ENCODE results near the gene MAP3K13.

The MAP3K13 gene

GRCh38 chr3:185521349-185522138, 158.6 kb downstream of the MAP3K13 start:
- no peak for DNase-seq

- DNase-seq: no peak
Observed at GRCh38 chr3:185526349-185526951, 163.5 kb downstream of the MAP3K13 start.

GRCh38 chr3:185527364-185527763, 164.4 kb downstream of the MAP3K13 start:
- DNase-seq: no peak

- DNase-seq: no peak
Observed at GRCh38 chr3:185528532-185528931, 165.6 kb downstream of the MAP3K13 start.

- no peak for DNase-seq
Observed at GRCh38 chr3:185530856-185531255, 167.9 kb downstream of the MAP3K13 start.

GRCh38 chr3:185532901-185533300, 170.0 kb downstream of the MAP3K13 start:
- no peak for DNase-seq

GRCh38 chr3:185534511-185534910, 171.6 kb downstream of the MAP3K13 start:
- DNase-seq: no peak

GRCh38 chr3:185537369-185537970, 174.5 kb downstream of the MAP3K13 start:
- no peak for DNase-seq
